Natural killer cell treated with Interleukin-12 subunit alpha and Interleukin-12 subunit beta and Interleukin-15 and Interleukin-18, amount 100 ng/mL, for 72 hours (primary cell): ENCODE data around the gene TMEM215. TPM values are rescaled to one million over a fixed set of nuclear protein-coding genes. Genes with fewer than 3 reads are reported as not detected.

Experiments used
- ATAC-seq, 2 donors: fragments of 150-1000 bp; cut with Tn5 transposase in 1 of 2; sonication (Bioruptor Pico), chemical (Tn5 transposase) in 1 of 2; 2 replicates each; pipeline ENCODE4 v1.10.0; 2021
- DNase-seq: peaks from one replicate; pipeline ENCODE4 v3.0.0; 2022; ENCODE audit warnings: low spot score
- H3K27ac Mint-ChIP-seq, 2 donors: 1 replicate in 1 of 2; 2 replicates in 1 of 2; pipeline ENCODE4 v1.8.0; 2022; ENCODE audit warnings: mixed read lengths in 2 of 2, mild to moderate bottlenecking in 1 of 2, moderate library complexity in 1 of 2
- H3K27me3 Mint-ChIP-seq, 2 donors: 1 replicate in 1 of 2; 2 replicates in 1 of 2; pipeline ENCODE4 v1.8.0; 2022; ENCODE audit warnings: mixed read lengths in 2 of 2
- H3K36me3 Mint-ChIP-seq: one replicate; pipeline ENCODE4 v1.8.0; 2022; ENCODE audit warnings: mixed read lengths
- H3K4me1 Mint-ChIP-seq, 2 donors: 1 replicate in 1 of 2; 2 replicates in 1 of 2; pipeline ENCODE4 v1.8.0; 2022; ENCODE audit warnings: low read depth in 2 of 2, mixed read lengths in 2 of 2, mild to moderate bottlenecking in 1 of 2
- H3K4me3 Mint-ChIP-seq: one replicate; pipeline ENCODE4 v1.8.0; 2022; ENCODE audit warnings: mixed read lengths
- H3K9me3 Mint-ChIP-seq: 2 replicates; pipeline ENCODE4 v1.8.0; 2022; ENCODE audit warnings: mixed read lengths
- total RNA-seq, 2 donors: library from RNA; stranded (reverse); gene quantifications; one replicate each; pipeline ENCODE4 v1.2.3, GENCODE V29; 2022

The TMEM215 gene
- total RNA-seq, 2 donors from 2014 or later = not detected

- ATAC-seq (no peak), DNase-seq (no peak)
- no peaks in the 10 kb centered on the region for H3K4me1 Mint-ChIP-seq
- peaks cover 8% of the 10 kb centered on the region for H3K36me3 Mint-ChIP-seq
- no peak overlapping the region for H3K4me3 Mint-ChIP-seq
- peaks cover 5 to 15% of the 10 kb centered on the region in 2 donors for H3K27me3 Mint-ChIP-seq
- H3K9me3 Mint-ChIP-seq = peaks cover 9% of the 10 kb centered on the region
- no peak overlapping the region for H3K27ac Mint-ChIP-seq
Observed at GRCh38 chr9:32801530-32801929, 18.2 kb downstream of the TMEM215 start.

DNA sequence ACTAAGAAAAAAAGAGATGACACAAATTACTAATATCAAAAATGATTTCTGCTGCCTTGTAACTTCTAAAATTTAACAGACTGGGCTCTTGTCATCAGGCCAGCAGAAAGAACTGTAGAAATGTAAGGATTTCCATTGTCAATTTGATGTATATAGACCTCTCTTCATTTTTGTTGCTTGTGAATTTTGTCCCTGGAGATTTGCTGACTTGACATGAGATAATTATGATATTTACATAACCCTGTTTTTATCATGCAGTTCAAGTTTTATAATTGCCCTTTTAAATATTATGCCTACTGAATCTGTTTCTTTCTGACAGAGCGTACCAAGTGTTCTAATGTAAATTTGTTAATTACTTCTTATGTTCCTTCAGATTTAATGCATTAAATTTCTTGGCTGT, 23.9 kb downstream of the TMEM215 start:
- ATAC-seq (no peak), DNase-seq (no peak)
- Mint-ChIP-seq H3K9me3 (peaks cover 3% of the 10 kb centered on the region), H3K27ac (no peak overlapping the region), H3K4me3 (no peak overlapping the region), H3K36me3 (peaks cover 4% of the 10 kb centered on the region), H3K4me1 (no peaks in the 10 kb centered on the region), H3K27me3 (peaks cover 3 to 25% of the 10 kb centered on the region in 2 donors)

DNA sequence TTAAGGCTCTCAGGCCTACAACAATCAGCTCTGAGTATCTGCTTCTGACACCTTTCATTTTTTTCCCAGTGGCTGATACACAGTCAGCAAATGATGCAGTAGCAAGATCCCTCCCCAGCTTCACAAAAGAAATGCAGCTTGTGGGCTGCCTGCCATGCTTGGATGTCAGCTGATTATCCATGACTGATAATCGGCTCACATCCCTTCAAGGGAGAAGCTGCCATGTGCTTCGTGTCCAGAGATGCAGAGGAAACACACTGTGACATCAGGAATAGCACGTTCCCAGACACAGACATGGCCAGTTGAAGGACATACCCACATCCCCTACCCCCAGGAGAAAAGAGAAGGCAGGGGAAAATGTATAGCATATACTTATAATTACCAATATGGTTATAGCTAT, 27.9 kb downstream of the TMEM215 start:
- H3K4me3 Mint-ChIP-seq = no peak overlapping the region
- no peaks in the 10 kb centered on the region for H3K4me1 Mint-ChIP-seq
- no peak for DNase-seq
- peaks cover 8 to 16% of the 10 kb centered on the region in 2 donors for H3K27me3 Mint-ChIP-seq
- no peak for ATAC-seq
- no peak overlapping the region for H3K27ac Mint-ChIP-seq
- H3K36me3 Mint-ChIP-seq = no peaks in the 10 kb centered on the region
- peaks cover 3% of the 10 kb centered on the region for H3K9me3 Mint-ChIP-seq

DNA sequence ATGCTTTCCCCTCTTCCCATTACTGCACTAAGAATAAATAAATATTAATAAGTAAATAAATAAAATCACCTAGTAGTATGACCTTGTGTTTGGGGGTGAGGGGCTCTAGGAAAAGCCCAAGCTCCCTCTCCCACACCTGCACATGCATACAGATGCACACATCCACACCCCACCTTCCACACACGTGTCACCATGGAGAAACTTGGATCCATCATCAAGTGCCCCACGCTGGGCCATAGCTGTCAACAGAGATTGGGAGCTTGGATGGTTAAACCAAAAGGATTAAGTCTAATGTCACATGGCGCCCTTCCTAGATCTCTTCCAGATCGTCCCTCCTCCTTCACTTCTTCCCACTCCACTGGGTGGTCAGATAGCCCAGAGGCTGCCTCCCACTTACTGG, 37.0 kb downstream of the TMEM215 start:
- Mint-ChIP-seq H3K36me3 (no peaks in the 10 kb centered on the region), H3K27ac (no peak overlapping the region), H3K4me1 (no peaks in the 10 kb centered on the region), H3K9me3 (no peaks in the 10 kb centered on the region), H3K27me3 (peaks cover 14 to 39% of the 10 kb centered on the region in 2 donors), H3K4me3 (no peak overlapping the region)
- ATAC-seq (no peak), DNase-seq (no peak)

GRCh38 chr9:32823101-32823500, 39.8 kb downstream of the TMEM215 start:
- Mint-ChIP-seq H3K4me3 (no peak overlapping the region), H3K27ac (no peak overlapping the region), H3K9me3 (no peaks in the 10 kb centered on the region), H3K27me3 (peaks cover 21 to 58% of the 10 kb centered on the region in 2 donors), H3K36me3 (no peaks in the 10 kb centered on the region), H3K4me1 (no peaks in the 10 kb centered on the region)
- ATAC-seq = no peak
- no peak for DNase-seq

GRCh38 chr9:32823551-32823950, 40.2 kb downstream of the TMEM215 start:
- H3K9me3 Mint-ChIP-seq = no peaks in the 10 kb centered on the region
- no peak overlapping the region for H3K4me3 Mint-ChIP-seq
- no peaks in the 10 kb centered on the region for H3K36me3 Mint-ChIP-seq
- no peaks in the 10 kb centered on the region for H3K4me1 Mint-ChIP-seq
- ATAC-seq (no peak), DNase-seq (no peak)
- peaks cover 21 to 56% of the 10 kb centered on the region in 2 donors for H3K27me3 Mint-ChIP-seq
- H3K27ac Mint-ChIP-seq = no peak overlapping the region

- no peak for DNase-seq
- no peak overlapping the region for H3K4me3 Mint-ChIP-seq
- H3K9me3 Mint-ChIP-seq = no peaks in the 10 kb centered on the region
- H3K4me1 Mint-ChIP-seq = no peaks in the 10 kb centered on the region
- no peaks in the 10 kb centered on the region for H3K36me3 Mint-ChIP-seq
- no peak for ATAC-seq
- H3K27me3 Mint-ChIP-seq = peaks cover 22 to 54% of the 10 kb centered on the region in 2 donors
- no peak overlapping the region for H3K27ac Mint-ChIP-seq
Observed at GRCh38 chr9:32825203-32825602, 41.9 kb downstream of the TMEM215 start.

GRCh38 chr9:32828861-32829260, 45.5 kb downstream of the TMEM215 start:
- Mint-ChIP-seq H3K36me3 (no peaks in the 10 kb centered on the region), H3K4me1 (no peaks in the 10 kb centered on the region), H3K9me3 (no peaks in the 10 kb centered on the region), H3K4me3 (no peak overlapping the region), H3K27me3 (peaks cover 25 to 46% of the 10 kb centered on the region in 2 donors), H3K27ac (no peak overlapping the region)
- DNase-seq (no peak), ATAC-seq (no peak)

DNA sequence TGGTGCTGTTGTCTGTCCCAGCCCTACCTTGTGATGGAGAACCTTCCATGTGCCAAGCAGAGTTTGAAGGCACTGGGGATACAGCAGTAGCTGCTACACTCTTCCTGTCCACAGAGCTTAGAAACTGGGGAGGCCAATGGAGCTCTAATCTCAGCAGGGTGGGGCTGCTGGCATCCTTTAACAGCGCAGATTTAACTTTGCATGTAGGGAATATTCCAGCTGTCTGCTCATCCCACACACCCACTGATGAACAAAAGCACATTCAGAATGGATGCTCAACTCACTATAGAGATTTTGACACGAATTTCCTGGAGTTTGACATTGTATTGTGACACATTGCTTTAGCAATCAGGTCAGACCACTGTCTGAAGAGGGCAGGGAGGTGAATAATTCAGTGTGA, 49.0 kb downstream of the TMEM215 start:
- Mint-ChIP-seq H3K36me3 (no peaks in the 10 kb centered on the region), H3K4me1 (no peaks in the 10 kb centered on the region), H3K27ac (no peak overlapping the region)

More for the DNA sequence above, 49.0 kb downstream of the TMEM215 start:
- Mint-ChIP-seq H3K9me3 (no peaks in the 10 kb centered on the region), H3K4me3 (no peak overlapping the region), H3K27me3 (peaks cover 17 to 35% of the 10 kb centered on the region in 2 donors)
- ATAC-seq (no peak), DNase-seq (no peak)

Other genes with a start within 250 kb of the TMEM215 start
- gene SMIM27, start 231.2 kb upstream of the TMEM215 start, total RNA-seq = 1 to 10 TPM; 6.4 to 9.1 TPM
- gene TOPORS, start 231.0 kb upstream of the TMEM215 start, total RNA-seq = 10 to 100 TPM; 11.3 to 12.1 TPM
- 10 to 100 TPM; 28.9 to 33.8 TPM for gene NDUFB6, start 210.4 kb upstream of the TMEM215 start, total RNA-seq
- not detected for gene TAF1L, start 147.9 kb upstream of the TMEM215 start, total RNA-seq
- gene APTX, start 218.1 kb downstream of the TMEM215 start, total RNA-seq = 10 to 100 TPM; 33.4 to 52.4 TPM
- 100 to 1,000 TPM; 219 to 220 TPM for gene DNAJA1, start 241.7 kb downstream of the TMEM215 start, total RNA-seq